Kidney (tissue), 14 donors: Measurements from ENCODE around the gene RAPH1. TPM values are rescaled to one million over a fixed set of nuclear protein-coding genes. Genes with fewer than 3 reads are reported as not detected.

Source experiments
- DNase-seq, 5 donors: peaks; one replicate each; pipeline ENCODE4 v3.0.0-alpha.2; 2013 to 2020
- FAIRE-seq: peaks from 2 replicates; lab custom pipeline; 2012; peaks lifted over from hg19 to GRCh38; lab: Jason Lieb, UNC
- H3K27ac ChIP-seq, 2 donors: one replicate each; pipeline ENCODE4 v1.7.0; 2013; ENCODE audit warnings: low read depth in 2 of 2, low read length in 2 of 2, inconsistent platforms in 1 of 2
- H3K27me3 ChIP-seq: one replicate; pipeline ENCODE4 v1.7.1; 2013; ENCODE audit warnings: low read length, inconsistent platforms; ENCODE audit not compliant: control insufficient read depth, insufficient read depth
- H3K36me3 ChIP-seq, 3 donors: one replicate each; pipeline versions ENCODE4 v1.7.0 to v1.7.1; 2013; ENCODE audit warnings: low read length in 3 of 3, control low read depth in 1 of 3, inconsistent platforms in 1 of 3; ENCODE audit not compliant: insufficient read depth in 3 of 3, control insufficient read depth in 2 of 3
- H3K4me1 ChIP-seq, 3 donors: one replicate each; pipeline versions ENCODE4 v1.7.0 to v1.7.1; 2013; ENCODE audit warnings: low read length in 3 of 3, inconsistent platforms in 1 of 3, low read depth in 1 of 3; ENCODE audit not compliant: control insufficient read depth in 2 of 3, insufficient read depth in 2 of 3
- H3K4me3 ChIP-seq, 3 donors: one replicate each; pipeline versions ENCODE4 v1.7.0 to v1.8.1; 2013; ENCODE audit warnings: low read length in 3 of 3, control low read depth in 1 of 3, inconsistent platforms in 1 of 3
- H3K9ac ChIP-seq, 3 donors: one replicate each; pipeline versions ENCODE4 v1.7.0 to v1.7.1; 2013; ENCODE audit warnings: low read length in 3 of 3, control low read depth in 1 of 3, inconsistent platforms in 1 of 3
- H3K9me3 ChIP-seq, 3 donors: one replicate each; pipeline versions ENCODE4 v1.7.0 to v1.7.1; 2013; ENCODE audit warnings: low read length in 3 of 3, control low read depth in 1 of 3, inconsistent platforms in 1 of 3; ENCODE audit not compliant: control insufficient read depth in 2 of 3, insufficient read depth in 1 of 3
- intact Hi-C: fragments of 100-400 bp; cut with DNase I; formaldehyde crosslinking; loops from one replicate; pipeline ENCODE4 v1.11.1; 2022
- polyA plus RNA-seq: library from polyadenylated mRNA; stranded (reverse); fragments of 350-450 nt; fragmentation: Illumina TruSeq; extraction: RNeasy Lipid Tissue Mini Kit (QIAGEN cat#74804); gene quantifications from one replicate; pipeline ENCODE4 v1.2.3, GENCODE V29; 2014; ENCODE audit warnings: low read depth, low replicate concordance; ENCODE audit not compliant: insufficient read depth
- total RNA-seq: library from RNA; stranded (reverse); fragmentation: NEBNext Ultra II Directional; extraction: Animal tissue kit (Norgen Biotek cat#: 25700); gene quantifications from one replicate; pipeline ENCODE4 v1.2.1, GENCODE V29; 2021
- TF ChIP-seq, protein P1 (sequence below): IDR thresholded peaks from 3 replicates; pipeline ENCODE4 v1.5.1; 2012; ENCODE audit warnings: mild to moderate bottlenecking, moderate library complexity, borderline replicate concordance; ENCODE audit not compliant: insufficient read depth; ENCODE audit errors: extremely low read depth
- donor health status: control.
- donor health status: control.
- donor health status: control.
- donor health status: control.
- donor health status: control.
- donor health status: DM: yes; HTN: yes; CAD: no.
- donor health status: Normal renal cell carcinoma (clear cell type).

The RAPH1 gene
- total and polyA plus RNA-seq, 2 donors from 2014 or later, result 3.5 to 90.7 TPM

GRCh38 chr2:203442463-203442862, 92.6 kb downstream of the RAPH1 start:
- no peak overlapping the region for H3K27ac ChIP-seq
- H3K4me3 ChIP-seq, result no peak overlapping the region
- H3K9me3 ChIP-seq, result no peaks in the 10 kb centered on the region
- DNase-seq (peak in 1 of 5 donors; percentile 10), FAIRE-seq (no peak)
- peaks cover 0 to 7% (median 5%) of the 10 kb centered on the region in 3 donors for H3K4me1 ChIP-seq
- intact Hi-C loops, result no loop called here
- peaks cover 8 to 25% (median 17%) of the 10 kb centered on the region in 3 donors for H3K36me3 ChIP-seq
- TF ChIP-seq, protein P1, sequence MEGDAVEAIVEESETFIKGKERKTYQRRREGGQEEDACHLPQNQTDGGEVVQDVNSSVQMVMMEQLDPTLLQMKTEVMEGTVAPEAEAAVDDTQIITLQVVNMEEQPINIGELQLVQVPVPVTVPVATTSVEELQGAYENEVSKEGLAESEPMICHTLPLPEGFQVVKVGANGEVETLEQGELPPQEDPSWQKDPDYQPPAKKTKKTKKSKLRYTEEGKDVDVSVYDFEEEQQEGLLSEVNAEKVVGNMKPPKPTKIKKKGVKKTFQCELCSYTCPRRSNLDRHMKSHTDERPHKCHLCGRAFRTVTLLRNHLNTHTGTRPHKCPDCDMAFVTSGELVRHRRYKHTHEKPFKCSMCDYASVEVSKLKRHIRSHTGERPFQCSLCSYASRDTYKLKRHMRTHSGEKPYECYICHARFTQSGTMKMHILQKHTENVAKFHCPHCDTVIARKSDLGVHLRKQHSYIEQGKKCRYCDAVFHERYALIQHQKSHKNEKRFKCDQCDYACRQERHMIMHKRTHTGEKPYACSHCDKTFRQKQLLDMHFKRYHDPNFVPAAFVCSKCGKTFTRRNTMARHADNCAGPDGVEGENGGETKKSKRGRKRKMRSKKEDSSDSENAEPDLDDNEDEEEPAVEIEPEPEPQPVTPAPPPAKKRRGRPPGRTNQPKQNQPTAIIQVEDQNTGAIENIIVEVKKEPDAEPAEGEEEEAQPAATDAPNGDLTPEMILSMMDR, result no peak
- no peaks in the 10 kb centered on the region for H3K27me3 ChIP-seq
- no peak overlapping the region for H3K9ac ChIP-seq

GRCh38 chr2:203441463-203441862, 93.6 kb downstream of the RAPH1 start:
- no peak for FAIRE-seq

DNA sequence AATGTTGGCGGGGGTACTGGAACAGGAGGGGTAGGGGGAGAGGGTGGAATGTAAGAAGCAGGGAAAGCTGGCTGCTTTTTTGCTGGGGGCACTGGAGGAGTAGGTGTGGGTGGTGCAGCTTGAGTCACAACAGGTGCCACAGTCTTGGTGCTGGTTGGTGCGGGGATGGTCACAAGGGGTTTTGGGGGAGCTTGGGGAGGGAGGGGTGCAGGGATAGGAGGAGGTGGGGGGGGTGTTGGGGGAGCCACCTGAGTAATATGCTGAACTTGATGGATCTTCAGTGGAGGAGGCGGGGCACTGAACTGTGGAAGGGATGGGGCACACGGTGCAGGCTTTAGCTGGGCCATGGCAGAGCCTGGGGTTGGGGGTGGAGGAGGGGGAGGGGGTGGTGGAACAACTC, 94.4 kb downstream of the RAPH1 start:
- DNase-seq (no peak), FAIRE-seq (no peak)
- Histone ChIP-seq H3K4me3 (no peak overlapping the region), H3K36me3 (peaks cover 5 to 17% (median 17%) of the 10 kb centered on the region in 3 donors), H3K27ac (no peak overlapping the region), H3K4me1 (peaks cover 0 to 7% (median 5%) of the 10 kb centered on the region in 3 donors), H3K9ac (no peak overlapping the region), H3K9me3 (no peaks in the 10 kb centered on the region), H3K27me3 (no peaks in the 10 kb centered on the region)
- TF ChIP-seq, protein P1, result no peak
- intact Hi-C loops, result no loop called here

More at GRCh38 chr2:203441463-203441862, 93.6 kb downstream of the RAPH1 start:
- TF ChIP-seq, protein P1, result no peak
- H3K9ac ChIP-seq, result no peak overlapping the region
- peaks cover 8 to 21% (median 19%) of the 10 kb centered on the region in 3 donors for H3K36me3 ChIP-seq
- no peak overlapping the region for H3K4me3 ChIP-seq
- H3K4me1 ChIP-seq, result peaks cover 0 to 7% (median 5%) of the 10 kb centered on the region in 3 donors
- intact Hi-C loops, result no loop called here
- no peaks in the 10 kb centered on the region for H3K9me3 ChIP-seq
- H3K27me3 ChIP-seq, result no peaks in the 10 kb centered on the region
- DNase-seq, result no peak
- H3K27ac ChIP-seq, result no peak overlapping the region

GRCh38 chr2:203438528-203438927, 96.6 kb downstream of the RAPH1 start:
- FAIRE-seq, result no peak
- Histone ChIP-seq H3K36me3 (peaks cover 5 to 17% (median 15%) of the 10 kb centered on the region in 3 donors), H3K4me1 (peaks cover 0 to 7% (median 5%) of the 10 kb centered on the region in 3 donors), H3K27ac (no peak overlapping the region), H3K4me3 (no peak overlapping the region), H3K9me3 (no peaks in the 10 kb centered on the region), H3K27me3 (no peaks in the 10 kb centered on the region), H3K9ac (no peak overlapping the region)
- TF ChIP-seq, protein P1, result no peak
- DNase-seq, result no peak
- intact Hi-C loops, result no loop called here
